GM19467 (cell line): ENCODE data around the gene SPATC1L.

Source experiments
- ATAC-seq: cut with Tn5 transposase; IDR thresholded peaks from one replicate; pipeline ENCODE4 v1.9.1; 2021; ENCODE audit warnings: mild to moderate bottlenecking, moderate library complexity; ENCODE audit not compliant: unreplicated experiment

SPATC1L gene

GRCh38 chr21:46122758-46123683 is 61.2 kb downstream of the SPATC1L start:
- no peak for ATAC-seq

DNA sequence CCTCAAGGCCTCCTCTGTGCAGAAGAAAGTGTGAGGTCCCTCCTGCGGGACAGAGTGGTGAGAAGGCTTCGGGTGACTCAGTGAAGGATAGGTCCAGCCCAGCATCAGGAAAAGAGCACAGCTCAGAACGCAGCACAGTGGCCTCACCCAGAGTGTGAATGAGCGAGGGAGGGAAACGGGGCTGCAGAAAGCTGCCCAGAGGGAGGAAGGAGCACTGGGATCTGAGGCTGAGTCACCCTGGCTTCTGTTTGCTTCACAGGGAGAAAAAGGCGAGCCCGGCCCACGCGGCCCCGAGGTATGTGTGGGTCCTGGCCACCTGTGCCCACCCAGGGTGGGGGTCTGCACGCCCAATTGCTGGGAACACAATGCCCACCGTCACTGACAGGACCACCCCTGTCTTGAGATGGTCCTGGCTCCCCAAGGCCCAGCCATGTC is 62.0 kb downstream of the SPATC1L start:
- no peak for ATAC-seq

GRCh38 chr21:46121286-46122221 is 62.7 kb downstream of the SPATC1L start:
- ATAC-seq, result no peak

DNA sequence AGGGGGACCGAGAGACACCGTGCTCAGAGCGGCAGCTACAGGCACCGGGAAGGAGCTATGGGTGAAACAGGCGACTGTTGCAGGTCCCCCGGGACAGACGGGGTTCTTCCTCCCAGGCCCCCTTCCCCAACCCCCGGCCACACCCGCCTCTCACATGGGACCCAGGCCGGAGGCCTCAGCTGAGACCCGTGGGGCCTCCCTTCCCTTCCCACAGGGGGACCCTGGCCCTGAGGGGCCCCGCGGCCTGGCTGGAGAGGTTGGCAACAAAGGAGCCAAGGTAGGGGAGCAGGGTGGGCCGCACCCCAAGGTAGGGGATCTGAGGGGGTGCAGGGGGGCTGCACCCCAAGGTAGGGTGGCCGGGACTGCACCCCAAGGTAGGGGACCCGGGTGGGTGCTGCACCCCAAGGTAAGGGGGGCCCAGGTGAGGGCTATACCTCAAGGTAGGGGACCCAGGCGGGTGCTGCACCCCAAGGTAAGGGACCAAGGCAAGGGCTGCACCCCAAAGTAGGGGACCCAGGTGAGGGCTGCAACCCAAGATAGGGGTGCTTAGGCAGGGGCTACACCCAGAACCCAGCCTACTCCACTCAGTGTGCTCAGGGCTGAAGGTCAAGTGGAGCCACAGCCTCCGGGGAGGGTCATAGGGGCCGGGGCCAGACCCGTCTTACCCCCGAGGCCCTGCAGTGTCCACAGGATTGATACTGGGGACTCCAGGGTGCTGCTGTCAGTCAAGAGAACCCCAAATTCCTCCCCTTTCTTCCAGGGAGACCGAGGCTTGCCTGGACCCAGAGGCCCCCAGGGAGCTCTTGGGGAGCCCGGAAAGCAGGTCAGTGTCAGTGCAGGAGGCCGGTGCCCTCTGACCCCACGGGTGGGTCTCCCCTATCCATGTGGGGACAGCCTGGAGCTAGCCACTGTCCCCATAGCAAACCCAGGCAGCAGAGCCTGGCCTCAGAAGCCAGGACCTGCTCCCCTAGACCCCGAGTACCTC is 63.7 kb downstream of the SPATC1L start:
- no peak for ATAC-seq

GRCh38 chr21:46119637-46120271 is 64.5 kb downstream of the SPATC1L start:
- ATAC-seq, result no peak

GRCh38 chr21:46119144-46119636 is 65.1 kb downstream of the SPATC1L start:
- ATAC-seq, result no peak

- ATAC-seq, result no peak
These were observed 65.7 kb downstream of the SPATC1L start for GRCh38 chr21:46118316-46119143.

DNA sequence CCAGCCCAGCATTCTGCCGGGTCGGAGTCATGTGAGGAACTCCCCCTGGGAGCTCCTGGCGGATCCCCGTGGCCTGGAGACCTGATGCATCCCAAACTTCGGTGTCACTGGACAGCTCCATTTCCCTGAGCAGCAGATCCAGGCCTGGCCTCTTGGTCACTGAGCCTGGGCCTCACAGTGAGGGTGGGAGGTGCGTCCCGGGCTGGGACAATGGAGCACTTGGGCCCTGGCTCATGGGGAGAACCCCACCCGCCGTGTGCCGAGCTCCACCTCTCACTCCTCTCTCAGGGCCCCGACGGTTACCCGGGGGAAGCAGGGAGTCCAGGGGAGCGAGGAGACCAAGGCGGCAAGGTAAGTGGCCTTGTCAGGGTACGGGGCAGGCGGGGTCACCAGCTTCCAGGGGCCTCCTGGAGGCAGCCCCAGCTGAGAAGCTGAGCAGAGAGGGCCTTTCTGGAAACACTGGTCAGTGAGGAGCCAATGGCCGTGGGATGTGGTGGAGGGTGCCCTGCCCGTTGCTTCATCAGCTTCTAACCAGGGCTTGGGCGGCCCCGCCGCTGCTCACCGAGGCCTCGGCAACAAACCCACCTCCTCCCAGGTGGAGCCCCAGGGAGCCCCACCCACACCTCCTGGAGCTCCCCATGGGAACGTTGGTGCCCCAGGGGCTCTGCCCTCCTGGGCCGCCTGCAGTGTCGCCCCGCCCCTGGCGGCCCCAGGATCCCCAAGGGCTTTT is 66.5 kb downstream of the SPATC1L start:
- ATAC-seq, result no peak

DNA sequence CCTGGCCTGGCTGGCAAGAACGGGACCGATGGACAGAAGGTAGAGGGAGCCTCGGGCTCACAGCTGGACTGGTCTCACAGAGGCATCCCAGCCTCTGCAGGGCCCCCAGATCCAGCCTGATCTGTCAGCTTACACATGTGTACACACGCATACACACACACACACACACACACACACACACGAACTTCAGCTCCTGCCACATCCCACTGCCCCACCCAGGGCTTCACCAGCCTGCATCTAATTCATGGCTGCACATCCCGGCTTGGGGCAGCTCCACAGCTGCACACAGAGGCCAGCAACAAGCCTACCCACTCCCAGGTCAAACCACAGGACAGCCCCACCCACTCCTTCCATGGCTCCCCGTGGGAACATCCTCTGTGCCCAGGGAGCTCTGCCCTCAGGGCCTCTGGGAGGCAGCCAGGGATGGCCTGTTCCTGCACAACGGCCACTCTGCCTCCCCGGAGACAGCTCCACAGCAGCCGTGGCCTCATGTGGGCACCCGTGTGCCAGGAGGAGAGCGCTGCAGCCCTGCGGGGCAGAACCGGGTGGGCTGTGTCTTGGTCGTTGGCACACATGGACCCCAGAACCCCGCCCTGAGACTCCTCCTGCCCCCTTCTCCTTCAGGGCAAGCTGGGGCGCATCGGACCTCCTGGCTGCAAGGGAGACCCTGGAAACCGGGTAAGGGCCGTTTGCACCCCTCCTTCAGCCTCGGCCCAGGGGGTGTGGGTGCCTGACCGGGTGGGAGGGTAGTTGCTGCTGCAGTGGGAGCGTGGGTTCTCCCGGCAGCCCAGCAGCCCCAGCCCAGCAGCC is 67.3 kb downstream of the SPATC1L start:
- no peak for ATAC-seq

DNA sequence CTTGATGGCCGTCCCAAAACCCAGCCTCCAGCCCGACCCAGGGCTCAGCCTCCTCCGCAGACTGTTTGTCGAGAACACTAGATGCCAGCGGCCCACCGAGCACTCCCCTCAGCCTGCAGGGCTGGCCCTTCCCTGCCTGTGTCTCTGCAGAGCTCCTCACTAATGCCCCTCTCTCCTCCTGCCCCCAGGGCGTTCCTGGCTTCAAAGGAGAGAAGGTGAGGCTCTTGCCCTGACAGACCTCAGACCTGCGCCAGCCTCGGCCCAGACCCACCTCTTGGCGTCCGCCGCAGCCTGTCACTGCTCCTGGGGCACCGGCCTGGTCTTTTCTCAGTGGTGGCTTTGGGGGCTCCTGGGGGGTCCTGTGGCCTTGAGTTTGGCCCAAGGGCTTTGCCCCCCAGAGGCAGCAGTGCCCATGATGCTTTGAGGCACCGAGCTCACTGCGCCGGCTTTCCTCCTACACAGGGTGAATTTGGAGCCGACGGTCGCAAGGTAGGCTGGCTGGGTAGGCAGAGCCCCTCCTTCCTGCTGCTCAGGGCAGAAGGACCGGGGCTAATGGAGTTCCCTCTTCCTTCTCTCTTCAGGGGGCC is 68.0 kb downstream of the SPATC1L start:
- ATAC-seq, result no peak

DNA sequence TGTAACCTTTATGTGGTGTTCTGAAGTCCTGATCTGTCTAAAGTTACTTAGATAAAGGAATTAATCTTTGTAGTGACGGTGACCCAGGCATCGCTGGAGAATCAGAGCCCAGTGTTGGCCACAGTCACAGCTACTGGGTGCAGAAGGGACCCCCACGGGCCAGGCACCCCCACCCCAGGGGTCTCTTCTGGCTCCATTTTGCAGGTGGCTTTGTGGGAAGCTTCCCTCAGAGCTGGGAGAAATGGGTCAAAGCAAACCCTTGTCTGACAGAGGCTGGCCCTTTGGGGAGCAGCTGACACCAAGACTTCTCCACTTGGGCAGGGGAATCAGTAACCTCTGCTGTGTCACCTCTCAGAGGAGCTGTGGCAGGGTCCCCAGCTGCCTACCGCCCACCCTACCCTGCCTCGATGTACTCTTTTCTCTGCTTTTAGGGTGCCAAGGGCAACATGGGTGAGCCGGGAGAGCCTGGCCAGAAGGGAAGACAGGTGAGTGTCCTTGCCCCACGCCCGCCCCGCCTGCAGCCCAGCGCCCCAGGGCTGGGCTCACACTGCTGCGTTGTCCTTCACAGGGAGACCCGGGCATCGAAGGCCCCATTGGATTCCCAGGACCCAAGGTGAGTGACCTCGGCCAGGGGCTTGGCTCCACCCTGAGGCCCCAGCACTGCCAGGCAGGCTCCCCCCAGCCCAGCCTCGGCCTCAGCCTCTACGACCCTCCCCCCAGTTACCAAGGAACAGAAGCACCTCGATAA is 68.6 kb downstream of the SPATC1L start:
- ATAC-seq, result no peak

DNA sequence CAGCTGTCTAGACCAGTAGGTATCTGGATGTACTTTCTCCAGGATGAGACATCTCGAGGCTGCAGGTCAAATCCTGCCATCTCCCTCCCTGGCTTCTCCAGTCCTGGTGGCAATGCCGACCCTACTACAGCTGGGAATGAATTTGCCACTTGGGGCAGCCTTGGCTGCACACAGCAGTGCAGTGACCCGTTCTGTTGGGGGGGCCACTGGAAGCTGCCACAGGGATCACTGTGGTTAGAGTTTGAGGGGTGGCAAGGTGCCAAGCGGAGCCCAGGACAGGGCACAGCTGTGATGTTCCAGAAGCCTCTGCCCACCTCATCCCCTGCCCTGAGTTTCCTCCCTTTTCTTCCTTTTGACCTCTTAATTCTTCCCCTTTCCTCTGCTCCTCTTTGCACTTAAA is 69.3 kb downstream of the SPATC1L start:
- no peak for ATAC-seq

DNA sequence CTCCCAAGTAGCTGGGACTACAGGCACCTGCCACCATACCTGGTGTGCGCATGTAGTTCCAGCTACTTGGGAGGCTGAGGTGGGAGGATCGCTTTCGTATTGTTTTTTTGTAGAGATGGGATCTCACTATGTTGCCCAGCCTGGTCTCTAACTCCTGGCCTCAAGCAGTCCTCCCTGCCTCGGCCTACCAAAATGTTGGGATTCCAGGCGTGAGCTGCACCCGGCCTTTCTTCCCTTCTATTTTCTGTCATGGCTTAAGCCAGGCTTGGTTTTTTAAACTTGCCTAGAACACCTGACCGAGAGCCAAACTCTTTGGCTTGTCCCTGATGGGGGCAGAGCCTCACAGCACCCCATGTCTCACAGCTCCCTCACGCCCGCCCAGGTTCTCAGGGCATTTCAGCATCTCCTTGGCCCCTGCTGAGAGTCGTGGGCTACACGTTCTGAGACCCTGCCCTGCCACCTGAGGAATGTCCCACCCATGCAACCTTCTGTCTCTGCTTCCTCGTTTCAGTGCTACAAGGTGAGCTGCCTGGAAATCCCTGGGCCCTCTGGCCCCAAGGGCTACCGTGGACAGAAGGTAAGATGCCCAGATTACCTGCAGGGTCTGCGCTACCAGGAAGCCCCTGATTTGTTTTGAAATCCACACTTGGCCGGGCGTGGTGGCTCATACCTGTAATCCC is 70.6 kb downstream of the SPATC1L start:
- ATAC-seq, result no peak

DNA sequence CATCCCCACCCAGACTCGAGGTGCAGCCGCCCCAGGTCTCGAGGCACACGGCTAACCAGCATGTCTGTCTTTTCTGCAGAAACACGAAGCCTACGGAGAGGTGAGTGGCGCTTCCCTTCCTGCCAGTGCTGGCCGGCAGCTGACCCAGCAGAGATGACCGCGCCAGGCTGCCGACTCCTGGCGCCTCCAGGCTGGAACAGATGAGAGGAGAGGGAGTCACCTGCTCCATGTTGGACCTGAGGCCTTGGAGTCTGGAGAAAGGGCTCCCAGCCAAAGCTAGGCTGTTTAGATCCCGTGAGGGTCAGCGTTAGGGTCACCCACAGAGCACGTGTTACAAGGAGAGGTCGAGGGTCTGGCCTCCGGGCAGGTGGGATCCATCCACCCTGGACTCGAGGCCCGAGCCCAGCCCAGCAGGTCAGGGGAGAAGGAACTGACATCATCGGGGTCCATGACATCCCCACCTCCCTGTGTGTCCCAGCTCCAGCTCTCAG is 71.5 kb downstream of the SPATC1L start:
- ATAC-seq, result no peak

DNA sequence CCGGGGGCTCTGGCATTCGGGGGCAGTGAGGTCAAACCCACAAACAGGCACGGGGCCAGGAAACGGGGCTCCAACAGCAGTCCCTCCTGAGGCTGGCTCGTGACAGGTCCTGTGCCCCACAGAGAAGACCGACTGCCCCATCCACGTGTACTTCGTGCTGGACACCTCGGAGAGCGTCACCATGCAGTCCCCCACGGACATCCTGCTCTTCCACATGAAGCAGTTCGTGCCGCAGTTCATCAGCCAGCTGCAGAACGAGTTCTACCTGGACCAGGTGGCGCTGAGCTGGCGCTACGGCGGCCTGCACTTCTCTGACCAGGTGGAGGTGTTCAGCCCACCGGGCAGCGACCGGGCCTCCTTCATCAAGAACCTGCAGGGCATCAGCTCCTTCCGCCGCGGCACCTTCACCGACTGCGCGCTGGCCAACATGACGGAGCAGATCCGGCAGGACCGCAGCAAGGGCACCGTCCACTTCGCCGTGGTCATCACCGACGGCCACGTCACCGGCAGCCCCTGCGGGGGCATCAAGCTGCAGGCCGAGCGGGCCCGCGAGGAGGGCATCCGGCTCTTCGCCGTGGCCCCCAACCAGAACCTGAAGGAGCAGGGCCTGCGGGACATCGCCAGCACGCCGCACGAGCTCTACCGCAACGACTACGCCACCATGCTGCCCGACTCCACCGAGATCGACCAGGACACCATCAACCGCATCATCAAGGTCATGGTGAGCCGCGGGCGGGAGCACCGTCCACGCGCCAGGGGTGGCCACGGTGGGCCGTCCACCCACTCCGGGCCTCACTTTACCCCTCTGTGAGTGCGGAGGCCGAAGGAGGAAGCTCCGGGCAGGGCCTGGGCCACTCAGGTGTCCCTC is 72.2 kb downstream of the SPATC1L start:
- no peak for ATAC-seq
